Stimulated activated CD8-positive, alpha-beta memory T cell treated with anti-CD3 and anti-CD28 coated beads, Interleukin-12 subunit alpha, Interleukin-12 subunit beta, amount 100 ng/mL, for 4 hours (primary cell): ENCODE results near the gene N4BP2L2.

Source experiments
- DNase-seq: peaks from one replicate; pipeline ENCODE4 v3.0.0-alpha.2; 2020; ENCODE audit warnings: low read depth

The N4BP2L2 gene

DNA sequence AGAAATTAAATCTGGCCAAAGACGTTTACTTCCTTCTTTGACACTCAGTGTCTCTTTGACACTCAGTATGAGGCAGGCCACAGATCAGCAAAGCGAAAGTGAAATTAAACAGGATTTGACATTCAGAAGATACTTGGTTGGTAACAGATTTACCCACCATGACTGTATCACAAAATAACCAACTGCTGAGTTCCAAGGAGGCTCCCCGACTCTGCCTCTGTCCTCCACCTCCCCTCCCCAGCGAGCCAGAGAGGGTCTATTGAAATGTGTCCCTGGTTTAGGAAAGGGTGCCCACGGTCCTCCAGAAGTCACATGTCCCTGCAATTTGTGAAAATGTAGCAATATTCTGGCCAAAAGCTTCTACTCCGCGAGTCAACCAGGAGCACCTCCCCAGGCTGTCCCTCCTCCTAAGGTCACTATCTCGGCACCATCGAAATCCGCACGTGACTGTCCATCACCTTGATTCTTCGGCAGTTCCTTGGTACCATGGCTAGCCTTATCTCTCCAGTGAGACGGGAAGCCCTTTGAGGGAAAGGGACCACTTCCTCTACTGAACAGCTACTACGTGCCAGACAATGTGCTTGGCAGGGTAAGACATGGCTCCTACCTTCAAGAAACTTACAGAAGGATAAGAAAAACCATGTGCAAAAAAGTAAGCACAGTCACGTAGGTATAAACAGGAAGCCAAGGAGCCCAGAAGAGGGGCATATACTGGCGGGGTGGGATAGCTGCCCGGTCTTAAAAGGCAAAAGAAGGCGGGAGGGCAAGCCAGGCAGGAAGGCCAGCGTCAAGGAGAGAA, 112.2 kb downstream of the N4BP2L2 start:
- DNase-seq: peak; percentile 11

DNA sequence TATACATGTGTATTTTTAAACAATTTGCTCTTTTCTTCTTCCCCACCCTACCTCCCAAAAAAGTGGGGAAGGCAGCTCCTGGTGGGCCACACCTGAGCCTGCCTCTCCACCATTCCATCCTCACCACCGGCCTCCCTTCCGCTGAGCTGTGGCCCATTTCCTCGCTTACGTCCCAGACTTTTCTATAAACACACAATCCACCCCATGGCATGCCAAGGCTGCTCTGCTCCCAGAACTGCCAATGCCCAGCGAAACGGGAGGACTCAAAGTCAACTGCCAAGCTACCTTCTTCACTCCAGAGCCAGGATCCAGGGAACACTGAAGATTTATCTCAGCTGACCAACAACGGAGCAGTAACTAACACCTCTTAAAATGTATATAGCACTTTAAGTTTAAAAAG, 113.4 kb downstream of the N4BP2L2 start:
- DNase-seq: no peak

DNA sequence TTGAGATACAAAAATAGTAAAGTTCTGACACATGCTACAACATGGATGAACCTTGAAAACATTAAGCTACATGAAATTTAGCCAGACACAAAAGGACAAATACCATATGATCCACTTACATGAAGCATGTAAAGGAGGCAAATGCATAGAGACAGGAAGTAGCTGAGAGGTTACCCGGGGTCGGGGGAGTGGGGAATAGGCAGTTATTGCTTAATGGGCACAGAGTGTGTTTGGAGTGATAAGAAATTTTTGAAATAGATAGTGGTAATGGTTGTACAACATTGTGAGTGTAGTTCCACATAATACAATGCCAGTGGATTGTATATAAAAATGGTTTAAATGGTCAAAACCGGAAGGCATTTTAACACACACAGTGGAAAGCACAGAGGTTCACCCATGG, 115.0 kb downstream of the N4BP2L2 start:
- DNase-seq: no peak

DNA sequence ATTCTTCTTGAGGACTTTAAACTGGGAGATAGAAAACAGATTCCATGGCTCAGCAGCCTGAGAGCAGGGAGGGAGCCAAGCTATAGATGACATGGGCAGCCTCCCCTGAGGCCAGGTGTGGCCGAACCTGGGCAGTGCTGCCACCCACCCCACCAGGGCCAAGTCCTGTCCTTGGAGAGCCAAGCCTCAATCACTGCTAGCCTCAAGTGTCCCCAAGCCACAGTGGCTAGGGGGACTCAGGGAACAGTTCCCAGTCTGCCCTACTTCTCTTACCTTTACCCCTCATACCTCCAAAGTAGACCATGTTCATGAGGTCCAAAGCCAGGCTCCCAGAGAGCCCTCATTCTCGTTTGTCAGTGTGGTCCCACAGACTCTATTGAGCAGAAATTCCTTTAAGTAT, 118.7 kb downstream of the N4BP2L2 start:
- no peak for DNase-seq

DNA sequence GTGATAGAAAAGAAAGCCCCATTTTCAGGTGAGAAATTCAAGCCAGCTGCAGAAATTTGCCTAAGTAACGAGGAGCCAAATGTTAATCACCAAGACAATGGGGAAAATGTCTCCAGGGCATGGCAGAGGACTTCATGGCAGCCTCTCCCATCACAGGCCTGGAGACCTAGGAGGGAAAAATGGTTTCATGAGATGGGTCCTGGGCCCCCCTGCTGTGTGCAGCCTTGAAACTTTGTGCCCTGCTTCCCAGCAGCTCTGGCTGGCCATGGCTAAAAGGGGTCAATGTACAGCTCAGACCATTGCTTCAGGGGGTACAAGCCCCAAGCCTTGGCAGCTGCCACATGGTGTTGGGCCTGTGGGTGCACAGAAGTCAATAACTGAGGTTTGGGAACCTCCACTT, 120.6 kb downstream of the N4BP2L2 start:
- DNase-seq: no peak

DNA sequence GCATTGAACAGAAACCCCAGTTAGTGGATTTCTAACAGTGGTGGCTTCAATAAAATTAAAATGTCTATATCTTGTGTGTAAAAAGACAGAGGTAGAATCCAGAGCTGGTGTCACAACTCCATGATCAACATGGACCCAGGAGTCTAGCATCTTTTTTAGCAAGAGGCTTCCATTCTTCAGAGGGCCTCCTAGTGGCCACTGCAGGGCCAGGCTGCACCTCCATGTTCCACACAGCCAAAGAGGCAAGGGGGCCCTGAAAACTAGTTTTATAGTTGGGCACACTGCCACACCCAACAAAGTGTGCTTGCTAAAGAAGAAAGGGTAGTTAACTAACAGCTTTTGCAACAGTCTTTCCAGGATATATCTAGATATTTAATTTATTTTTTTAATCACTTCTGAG, 123.6 kb downstream of the N4BP2L2 start:
- DNase-seq: no peak

DNA sequence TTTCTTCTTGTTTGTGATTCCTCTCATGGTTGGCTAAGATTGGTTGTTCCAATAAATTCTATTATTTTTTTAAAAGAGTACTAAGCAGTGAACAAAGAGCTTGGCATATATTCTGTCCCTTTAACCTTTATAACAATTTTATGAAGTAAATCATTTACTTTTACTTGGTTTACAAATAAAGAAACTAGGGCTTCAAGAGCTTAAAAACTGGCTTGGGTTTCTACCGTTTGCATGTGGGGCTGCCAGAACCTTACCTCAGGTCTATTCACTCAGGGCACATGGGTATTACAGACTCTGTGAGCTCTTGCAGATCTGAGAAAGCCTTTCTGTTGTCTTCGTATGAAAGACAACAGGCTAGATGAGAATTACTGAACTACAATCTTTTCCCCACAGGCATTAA, 124.0 kb downstream of the N4BP2L2 start:
- DNase-seq: no peak

DNA sequence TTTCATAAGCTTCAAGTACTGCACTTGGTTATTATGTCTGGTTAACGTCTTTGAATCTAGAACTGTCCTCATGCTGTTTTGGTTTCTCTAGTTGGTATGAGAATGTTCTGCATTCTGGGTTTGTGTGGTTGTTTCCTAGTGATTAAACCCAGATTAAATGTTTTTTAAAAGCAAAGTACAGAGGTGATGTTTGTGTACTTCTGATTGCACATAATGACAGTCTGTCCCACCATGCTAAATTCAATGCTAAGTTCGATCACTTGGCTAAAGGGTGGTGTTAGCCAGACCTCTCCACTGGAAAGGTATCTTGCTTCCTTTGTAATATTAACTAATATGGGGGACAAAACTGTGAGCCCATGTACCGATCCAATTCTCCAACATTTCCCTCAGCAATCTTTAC, 125.3 kb downstream of the N4BP2L2 start:
- DNase-seq: no peak

DNA sequence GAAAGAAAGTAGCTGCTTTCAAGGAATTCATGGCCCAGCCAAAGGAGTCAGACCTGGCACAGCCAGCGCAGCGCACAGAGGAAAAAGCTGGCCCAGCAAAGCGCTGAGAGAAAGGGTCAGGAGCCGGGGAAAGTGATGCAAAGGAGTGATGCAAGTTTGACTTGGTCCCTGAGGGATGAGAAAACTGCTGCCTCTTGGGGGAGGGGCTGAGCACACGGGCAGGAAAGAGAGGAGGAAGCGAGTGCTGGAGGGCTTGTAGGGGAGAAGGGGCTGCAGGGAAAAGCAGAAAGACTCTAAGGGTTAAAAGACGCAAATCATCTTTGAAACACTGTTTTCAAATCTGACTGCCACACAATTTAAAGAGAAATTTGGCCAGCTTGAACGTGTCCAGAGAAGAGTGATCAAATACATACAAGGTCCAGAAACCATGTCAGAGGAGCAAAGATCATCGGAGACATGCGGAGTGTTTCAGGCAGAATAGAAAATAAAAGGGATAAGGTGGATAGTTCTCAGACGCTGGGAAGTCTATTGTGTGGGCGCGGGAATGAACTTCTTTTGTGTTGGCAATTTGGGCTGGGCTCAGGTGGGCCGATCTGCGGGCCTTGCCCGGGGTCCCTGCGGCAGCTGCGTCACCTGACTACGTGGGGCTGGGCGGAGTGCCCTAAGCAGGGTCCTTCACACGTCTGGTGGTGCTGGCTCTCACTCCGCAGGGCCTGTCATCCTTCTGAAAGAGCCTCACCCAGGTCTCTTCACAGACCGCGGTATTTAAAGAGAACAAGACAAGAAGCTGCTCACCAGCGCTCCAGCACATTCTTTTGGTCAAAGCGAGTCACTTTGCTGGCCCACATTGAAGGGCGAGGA, 128.8 kb downstream of the N4BP2L2 start:
- DNase-seq: no peak

DNA sequence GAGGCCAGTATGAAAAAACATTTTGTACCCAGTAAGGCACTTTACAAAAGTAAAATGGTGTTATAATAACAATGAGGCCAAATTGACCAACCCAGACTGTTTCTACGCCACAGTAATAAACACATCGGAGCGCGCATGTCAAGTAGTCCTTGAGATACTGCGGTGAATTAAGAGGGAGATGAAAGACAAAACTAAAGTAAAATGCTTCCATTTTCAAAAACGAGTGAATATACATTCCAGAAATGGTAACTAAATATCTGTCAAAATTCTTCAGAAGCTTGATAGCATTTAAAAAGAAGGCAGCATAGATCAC, 129.6 kb downstream of the N4BP2L2 start:
- DNase-seq: no peak

DNA sequence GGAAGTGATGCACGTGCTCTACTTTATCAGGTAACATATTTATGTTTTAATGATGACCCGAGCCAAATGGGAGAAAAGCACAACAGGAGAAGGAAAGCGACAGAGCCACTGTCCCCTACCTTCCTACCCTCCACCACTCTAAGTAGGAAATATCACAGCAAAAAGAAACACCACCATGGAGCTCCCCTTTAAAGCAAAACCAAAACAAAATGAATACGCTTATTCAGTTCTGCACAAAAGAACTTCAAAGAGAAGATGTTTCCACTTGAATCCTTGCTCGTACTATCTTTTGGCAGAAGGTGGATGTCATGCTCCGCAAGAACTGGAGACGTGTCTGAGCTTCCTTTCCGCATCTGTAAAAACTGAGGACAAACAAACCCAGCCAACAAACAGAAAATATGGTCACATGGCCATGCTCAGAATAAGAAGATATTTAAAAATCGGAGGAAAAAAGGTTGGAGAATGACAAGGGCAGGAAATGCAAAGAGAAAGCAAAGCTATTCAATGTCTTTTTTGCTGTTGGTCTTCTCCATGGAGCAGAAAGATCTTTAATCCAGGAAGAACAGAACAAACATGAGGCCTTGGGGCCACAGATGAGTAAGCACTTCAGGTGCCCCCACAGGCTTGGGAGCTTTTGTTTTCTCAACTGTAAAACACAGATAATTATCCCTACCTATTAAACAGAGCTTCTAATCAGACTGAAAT, 130.1 kb downstream of the N4BP2L2 start:
- no peak for DNase-seq

DNA sequence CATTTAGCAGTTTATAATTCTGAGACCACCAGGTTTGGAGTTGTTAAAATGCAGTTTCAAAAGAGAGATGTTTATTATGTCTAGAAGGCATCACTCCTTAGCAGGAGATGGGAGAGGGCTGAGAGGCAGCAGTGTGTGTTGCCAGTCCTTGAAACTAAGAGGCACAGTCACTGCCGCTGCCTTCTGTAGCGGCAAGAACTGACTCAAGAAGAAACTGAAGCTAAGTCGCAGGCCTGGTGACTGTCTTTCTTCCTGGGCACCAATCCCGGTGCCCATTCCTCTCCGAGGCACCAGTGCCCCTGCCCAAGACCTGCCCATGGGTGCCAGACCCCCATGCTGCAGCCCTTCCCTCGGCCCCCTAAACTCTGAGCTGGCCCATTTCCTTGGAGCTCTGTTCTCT, 130.7 kb downstream of the N4BP2L2 start:
- no peak for DNase-seq

DNA sequence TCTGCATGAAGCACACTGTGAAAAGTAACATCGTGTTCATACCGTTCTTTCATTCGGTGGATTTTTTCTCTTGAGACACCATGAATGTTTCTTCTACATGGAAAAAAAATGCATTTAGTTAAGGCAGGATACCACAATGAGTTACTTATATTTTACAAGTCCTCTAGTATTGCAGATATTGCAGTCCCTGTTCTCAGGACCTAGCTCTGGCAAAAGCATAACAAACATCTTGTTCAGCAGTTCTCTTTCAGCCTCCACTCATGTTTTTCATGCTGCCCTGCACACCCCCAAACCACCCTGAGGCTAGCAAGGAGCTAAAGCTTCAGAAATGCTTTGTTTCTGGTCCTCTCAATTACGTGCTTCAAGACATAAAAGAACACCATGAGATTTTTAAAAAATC, 135.5 kb downstream of the N4BP2L2 start:
- no peak for DNase-seq

DNA sequence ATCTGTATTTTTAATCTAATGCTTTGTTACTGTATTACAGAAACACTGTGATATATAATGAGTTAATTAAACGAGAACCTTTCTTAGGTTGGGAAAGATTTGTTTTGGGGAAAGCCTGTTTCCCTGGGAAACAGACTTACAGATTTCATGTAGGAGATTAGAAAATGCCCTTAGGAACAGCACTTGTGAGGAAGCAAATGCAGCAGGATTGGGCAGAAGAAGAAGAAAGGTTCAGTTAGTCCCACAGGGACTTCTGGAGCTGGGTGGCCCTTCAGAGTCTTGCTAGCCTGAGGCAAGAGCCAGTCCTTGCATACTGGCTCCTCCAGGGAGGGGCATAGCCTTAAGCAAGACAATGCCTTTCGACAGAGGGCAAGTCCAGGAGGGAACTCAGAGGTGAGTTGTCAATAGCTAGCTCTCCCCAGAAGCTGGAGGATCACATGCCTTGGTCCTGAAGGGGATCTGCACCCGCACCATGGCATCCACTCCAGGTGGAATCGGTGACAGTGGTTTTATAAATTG, 147.4 kb downstream of the N4BP2L2 start:
- no peak for DNase-seq

DNA sequence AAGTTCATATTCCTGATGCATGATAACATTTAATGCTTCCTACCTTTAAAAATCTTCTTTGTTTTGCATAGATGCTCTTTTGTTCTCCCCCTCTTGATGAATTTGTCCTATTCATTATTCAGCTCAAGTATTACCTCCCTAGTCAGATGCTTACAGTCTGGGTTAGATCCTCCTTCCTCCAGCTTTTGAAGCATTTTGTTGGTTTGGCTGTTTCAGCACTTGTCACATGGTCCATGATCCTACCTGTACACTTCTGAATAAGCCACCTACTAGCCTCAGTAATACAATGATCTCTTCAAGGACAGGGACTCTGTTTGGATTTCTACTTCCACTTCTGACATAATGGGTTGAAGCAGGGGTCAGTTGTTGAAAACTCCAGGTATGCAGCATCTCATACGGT, 148.1 kb downstream of the N4BP2L2 start:
- no peak for DNase-seq

DNA sequence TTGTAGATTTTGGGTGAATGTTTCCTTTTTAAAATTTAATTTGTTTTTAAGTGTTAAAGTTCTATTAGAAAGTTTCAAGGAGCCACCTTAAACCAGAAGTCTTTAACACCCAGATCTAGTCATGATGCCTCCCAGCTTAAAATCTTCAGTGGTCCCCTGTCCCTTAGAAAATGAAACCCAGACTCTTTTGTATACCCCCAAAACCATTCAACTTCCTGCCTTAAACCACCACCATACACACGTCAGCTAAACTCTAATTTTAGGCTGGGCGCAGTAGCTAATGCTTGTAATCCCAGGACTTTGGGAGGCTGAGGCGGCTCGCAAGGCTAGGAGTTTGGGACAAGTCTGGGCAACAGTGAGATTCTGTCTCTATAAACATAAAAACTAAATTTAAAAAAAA, 148.5 kb downstream of the N4BP2L2 start:
- no peak for DNase-seq

DNA sequence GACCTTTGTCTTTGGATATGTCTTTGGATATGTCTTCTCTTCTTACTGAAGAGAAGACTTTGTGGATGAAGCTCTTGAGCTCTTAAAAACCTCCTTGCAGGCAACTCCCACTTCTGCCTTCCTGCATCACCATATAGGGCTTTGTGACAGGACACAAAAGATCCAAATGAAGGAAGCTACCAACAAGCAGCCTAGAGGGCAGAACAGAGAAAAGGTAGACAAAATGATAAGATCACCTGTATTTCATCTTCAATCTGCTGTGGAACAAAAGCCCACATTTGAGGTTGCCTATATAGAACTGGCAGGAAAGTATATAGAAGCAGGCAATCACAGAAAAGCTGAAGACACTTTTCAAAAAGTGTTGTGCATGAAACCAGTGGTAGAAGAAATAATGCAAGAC, 153.2 kb downstream of the N4BP2L2 start:
- no peak for DNase-seq

DNA sequence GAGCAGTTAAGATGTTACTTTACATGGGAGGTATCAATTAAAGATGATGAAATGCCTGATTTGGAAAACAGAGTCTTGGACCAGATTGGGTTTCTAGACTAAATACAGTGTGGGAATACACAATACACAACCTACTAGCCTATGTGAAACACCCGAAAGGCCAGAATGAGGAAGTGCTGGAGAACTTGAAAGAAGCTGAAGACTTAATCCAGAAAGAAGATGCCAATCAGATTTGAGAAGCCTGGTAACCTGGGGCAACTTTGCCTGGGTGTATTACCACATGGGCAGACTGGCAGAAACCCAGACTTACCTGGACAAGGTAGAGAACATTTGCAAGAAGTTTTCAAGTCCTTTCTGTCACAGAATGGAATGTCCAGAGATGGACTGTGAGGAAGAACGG, 153.9 kb downstream of the N4BP2L2 start:
- no peak for DNase-seq

DNA sequence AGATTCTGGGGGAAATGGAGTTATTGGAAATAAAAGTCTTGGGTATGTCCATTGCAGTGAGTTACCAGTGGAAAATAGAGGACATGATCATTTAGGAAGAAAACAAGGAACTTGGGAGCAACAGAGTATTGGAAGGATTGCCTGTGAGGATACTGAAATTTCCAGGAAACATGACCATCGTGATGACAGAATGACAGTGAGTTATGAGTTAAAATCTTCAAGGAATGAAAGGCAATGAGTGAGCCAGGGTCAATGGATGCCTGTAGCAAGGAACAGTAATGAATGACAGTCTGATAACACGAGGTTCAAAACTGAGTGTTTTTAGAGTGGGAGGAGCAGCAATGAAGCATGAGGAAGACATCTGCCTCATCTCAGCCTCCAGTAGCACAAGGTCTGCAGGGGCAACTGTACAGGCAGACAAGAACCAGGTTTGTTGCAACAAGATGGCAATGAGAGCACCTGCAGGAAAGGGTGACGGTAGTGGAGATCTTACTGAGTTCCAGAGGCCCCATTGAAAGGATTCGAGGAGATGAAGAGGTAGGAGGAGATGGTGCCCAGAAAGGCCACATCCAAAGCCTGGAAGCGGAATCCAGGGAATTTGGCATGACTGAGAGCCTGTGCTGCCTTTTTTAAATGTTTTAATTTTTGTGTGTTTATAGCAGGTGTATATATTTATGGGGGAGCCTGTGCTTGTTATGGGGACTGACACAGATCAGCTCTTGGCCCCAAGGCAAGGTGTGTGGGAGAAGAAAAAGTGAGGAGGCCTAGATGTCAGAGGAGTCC, 154.6 kb downstream of the N4BP2L2 start:
- DNase-seq: no peak
